HCT116 (cell line): ENCODE measurements around the gene CGNL1.

Experiments
- EZH2phosphoT487 ChIP-seq: fragments of 200-600 bp; IDR thresholded peaks from 2 replicates; pipeline ENCODE4 v1.6.1; 2018; ENCODE audit warnings: antibody characterized with exemption, borderline replicate concordance
- MAX ChIP-seq: IDR thresholded peaks from 2 replicates; pipeline ENCODE4 v1.6.1; 2012
- POLR2A ChIP-seq: IDR thresholded peaks from 2 replicates; pipeline ENCODE4 v1.7.0; 2011; ENCODE audit warnings: borderline replicate concordance; ENCODE audit not compliant: insufficient read depth, insufficient read length; ENCODE audit errors: extremely low read depth
- ZFX ChIP-seq: fragments of 450-650 bp; IDR thresholded peaks from 2 replicates; pipeline ENCODE4 v1.6.1; 2017
- TF ChIP-seq, protein P1 (sequence below), 3 experiments: fragments of 200-600 bp in 1 of 3; sonication (generic) in 1 of 3; IDR thresholded peaks in 2 of 3; conservative IDR thresholded peaks in 1 of 3; 2 replicates each; pipeline ENCODE4 v1.5.1; 2012 to 2017; ENCODE audit warnings: low read depth in 2 of 3, low read length in 2 of 3, antibody characterized with exemption in 1 of 3, borderline replicate concordance in 1 of 3, control low read depth in 1 of 3, mild to moderate bottlenecking in 1 of 3, mixed read lengths in 1 of 3, mixed run types in 1 of 3, moderate library complexity in 1 of 3; ENCODE audit not compliant: insufficient read depth in 1 of 3

DNA sequence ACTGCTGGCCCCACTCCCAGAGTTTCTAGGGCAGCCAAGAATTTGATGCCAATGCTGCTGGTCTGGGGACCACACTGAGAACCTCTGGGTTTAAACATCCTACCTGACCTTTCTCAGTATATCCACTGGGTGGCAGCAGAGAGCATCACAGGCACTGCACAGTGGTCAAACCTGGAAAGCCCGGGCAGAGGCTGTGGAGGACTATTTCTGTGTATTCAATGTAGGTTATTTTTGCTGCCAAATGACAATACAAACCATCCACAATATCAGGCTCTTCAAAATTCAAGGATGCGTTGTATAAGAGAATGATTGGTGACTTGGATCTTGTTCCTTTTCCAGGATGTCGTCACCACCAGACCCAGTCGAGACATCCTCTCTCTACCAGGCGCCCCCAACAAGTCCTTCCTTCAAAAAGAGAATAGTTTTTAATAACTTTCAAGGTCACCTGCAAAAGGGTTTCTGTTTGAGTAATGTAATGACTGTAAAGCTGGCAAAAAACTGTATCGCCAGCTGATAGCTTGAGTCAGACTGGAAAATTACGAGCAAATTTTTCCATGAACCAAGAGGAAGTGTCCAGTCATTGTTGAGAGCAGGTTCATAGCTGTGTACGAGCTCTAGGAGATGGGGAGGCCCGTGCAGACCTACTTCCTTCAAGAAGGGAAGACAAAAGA, 184.9 kb downstream of the CGNL1 start:
- TF ChIP-seq, protein P1, sequence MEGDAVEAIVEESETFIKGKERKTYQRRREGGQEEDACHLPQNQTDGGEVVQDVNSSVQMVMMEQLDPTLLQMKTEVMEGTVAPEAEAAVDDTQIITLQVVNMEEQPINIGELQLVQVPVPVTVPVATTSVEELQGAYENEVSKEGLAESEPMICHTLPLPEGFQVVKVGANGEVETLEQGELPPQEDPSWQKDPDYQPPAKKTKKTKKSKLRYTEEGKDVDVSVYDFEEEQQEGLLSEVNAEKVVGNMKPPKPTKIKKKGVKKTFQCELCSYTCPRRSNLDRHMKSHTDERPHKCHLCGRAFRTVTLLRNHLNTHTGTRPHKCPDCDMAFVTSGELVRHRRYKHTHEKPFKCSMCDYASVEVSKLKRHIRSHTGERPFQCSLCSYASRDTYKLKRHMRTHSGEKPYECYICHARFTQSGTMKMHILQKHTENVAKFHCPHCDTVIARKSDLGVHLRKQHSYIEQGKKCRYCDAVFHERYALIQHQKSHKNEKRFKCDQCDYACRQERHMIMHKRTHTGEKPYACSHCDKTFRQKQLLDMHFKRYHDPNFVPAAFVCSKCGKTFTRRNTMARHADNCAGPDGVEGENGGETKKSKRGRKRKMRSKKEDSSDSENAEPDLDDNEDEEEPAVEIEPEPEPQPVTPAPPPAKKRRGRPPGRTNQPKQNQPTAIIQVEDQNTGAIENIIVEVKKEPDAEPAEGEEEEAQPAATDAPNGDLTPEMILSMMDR (IDR thresholded peaks at IDR 0.05 in 2 of 3, conservative IDR thresholded peaks at IDR 0.05 in 1 of 3; ENCODE audit: borderline replicate concordance in 1 of 3, insufficient read depth in 1 of 3, low read depth in 2 of 3, low read length in 2 of 3): peak; percentile 86 to 91 (median 86)
- TF ChIP-seq ZFX (no peak), EZH2phosphoT487 (no peak), POLR2A (no peak), MAX (no peak)
